H7 (cell line): Measurements from ENCODE around the gene CEND1. TPM values are rescaled to one million over a fixed set of nuclear protein-coding genes. Genes with fewer than 3 reads are reported as not detected.
"Not testable (repeated sequence)": the region's sequence is repeated elsewhere in the genome, so short reads cannot be mapped to it uniquely, and the experiment has no call there.

ENCODE experiments used
- DNase-seq: peaks from one replicate; pipeline ENCODE4 v3.0.0; 2012
- H3K27me3 ChIP-seq: 2 replicates; pipeline ENCODE4 v1.6.0; 2011; ENCODE audit warnings: mild to moderate bottlenecking, low read length; ENCODE audit not compliant: control insufficient read depth, insufficient read depth
- H3K36me3 ChIP-seq: replicated peaks from 2 replicates; pipeline ENCODE4 v1.5.1; 2011; ENCODE audit warnings: low read length; ENCODE audit not compliant: control insufficient read depth, insufficient read depth
- H3K4me3 ChIP-seq: 2 replicates; pipeline ENCODE4 v1.5.1; 2011; ENCODE audit warnings: low read depth, mild to moderate bottlenecking, control low read depth, low read length, moderate library complexity; ENCODE audit not compliant: insufficient read depth
- total RNA-seq: library from RNA; depleted of rRNA; stranded (reverse); fragments of >200 nt; shearing (Covaris generic); gene quantifications from 2 replicates; pipeline ENCODE4 v1.2.3, GENCODE V29; 2014; rRNA removed

CEND1 gene
- total RNA-seq, 1 experiment from 2014 or later, result 0.14 TPM

DNA sequence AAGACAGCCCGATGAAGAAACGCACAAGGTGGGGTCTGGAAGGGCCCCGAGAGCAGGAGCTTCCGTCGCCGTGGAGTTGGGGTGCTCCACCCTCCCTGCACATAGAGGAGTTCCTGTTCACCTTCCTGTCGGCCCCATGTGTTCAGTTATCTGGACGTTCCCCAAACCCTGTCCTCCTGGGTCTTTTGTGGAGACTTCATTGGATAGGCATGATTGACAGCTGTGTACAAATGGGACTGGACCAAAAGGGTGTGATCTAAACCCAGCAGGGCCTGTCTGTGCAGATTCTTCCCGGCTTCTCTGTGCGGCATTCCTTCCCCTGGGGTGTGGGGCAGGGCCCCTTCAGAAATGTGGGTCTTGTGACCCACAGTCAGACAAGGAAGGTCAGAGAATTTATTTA, 52.0 kb downstream of the CEND1 start:
- not testable (repeated sequence) for DNase-seq

DNA sequence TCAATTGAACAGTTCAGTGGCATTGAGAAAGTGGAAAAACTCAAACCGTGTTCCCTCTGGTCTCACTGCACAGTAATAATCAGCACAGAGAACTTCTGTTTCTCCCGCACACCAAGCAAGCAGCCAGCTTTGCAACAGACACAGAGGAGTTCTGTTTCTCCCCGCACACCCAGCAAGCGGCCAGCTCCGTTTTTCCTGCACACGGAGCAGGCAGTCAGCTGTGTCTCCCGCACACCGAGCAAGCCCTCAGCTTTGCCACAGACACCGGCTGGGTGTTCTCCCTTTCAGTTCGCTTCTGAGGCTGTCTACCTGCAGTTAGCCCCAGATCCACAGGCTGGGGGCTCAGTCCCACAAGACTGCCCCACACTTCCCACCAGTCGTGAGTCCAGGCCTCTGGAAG, 52.5 kb downstream of the CEND1 start:
- no peaks in the 10 kb centered on the region for H3K27me3 ChIP-seq
- no peak for DNase-seq
- no peak overlapping the region for H3K4me3 ChIP-seq
- no peaks in the 10 kb centered on the region for H3K36me3 ChIP-seq

More for the DNA sequence above, 52.0 kb downstream of the CEND1 start:
- H3K36me3 ChIP-seq, H3K27me3 ChIP-seq, H3K4me3 ChIP-seq: not testable (repeated sequence)

Other genes starting within 250 kb of the CEND1 start
- gene LMNTD2, start 229.4 kb downstream of the CEND1 start, total RNA-seq, result 2.7 and 4.0 TPM in 2 replicates
- gene RASSF7, start 229.1 kb downstream of the CEND1 start, total RNA-seq, result 28.2 and 37.0 TPM in 2 replicates
- gene PHRF1, start 213.6 kb downstream of the CEND1 start, total RNA-seq, result 37.5 and 42.1 TPM in 2 replicates
- gene IRF7, start 174.1 kb downstream of the CEND1 start, total RNA-seq, result 13.6 and 14.6 TPM in 2 replicates
- not detected in 2 replicates for gene CDHR5, start 165.1 kb downstream of the CEND1 start, total RNA-seq
- gene SCT, start 162.9 kb downstream of the CEND1 start, total RNA-seq, result not detected in 2 replicates
- 1.8 and 2.1 TPM in 2 replicates for gene DRD4, start 152.8 kb downstream of the CEND1 start, total RNA-seq
- gene DEAF1, start 94.9 kb downstream of the CEND1 start, total RNA-seq, result 69.0 and 74.6 TPM in 2 replicates
- 27.0 and 36.0 TPM in 2 replicates for gene TMEM80, start 94.3 kb downstream of the CEND1 start, total RNA-seq
- 3.7 and 18.8 TPM in 2 replicates for gene EPS8L2, start 83.9 kb downstream of the CEND1 start, total RNA-seq
- 264 and 269 TPM in 2 replicates for gene TALDO1, start 42.6 kb downstream of the CEND1 start, total RNA-seq
- 48.7 and 54.6 TPM in 2 replicates for gene GATD1, start 12.6 kb downstream of the CEND1 start, total RNA-seq
- 25.2 and 25.6 TPM in 2 replicates for gene SLC25A22, start 8.2 kb upstream of the CEND1 start, total RNA-seq
- 16.8 and 31.0 TPM in 2 replicates for gene PIDD1, start 15.1 kb upstream of the CEND1 start, total RNA-seq
- gene RPLP2, start 19.9 kb upstream of the CEND1 start, total RNA-seq, result 786 and 794 TPM in 2 replicates
- gene PNPLA2, start 28.8 kb upstream of the CEND1 start, total RNA-seq, result 15.7 and 28.7 TPM in 2 replicates
- gene CRACR2B, start 37.8 kb upstream of the CEND1 start, total RNA-seq, result 20.2 and 35.8 TPM in 2 replicates
- gene CD151, start 42.9 kb upstream of the CEND1 start, total RNA-seq, result 175 and 190 TPM in 2 replicates
- 96.1 and 135 TPM in 2 replicates for gene POLR2L, start 52.4 kb upstream of the CEND1 start, total RNA-seq
- gene TSPAN4, start 52.8 kb upstream of the CEND1 start, total RNA-seq, result 101 and 117 TPM in 2 replicates
- 36.9 and 38.1 TPM in 2 replicates for gene CHID1, start 120.7 kb upstream of the CEND1 start, total RNA-seq
- 36.1 and 46.8 TPM in 2 replicates for gene AP2A2, start 135.8 kb upstream of the CEND1 start, total RNA-seq
- not detected in 2 replicates for gene MUC6, start 246.6 kb upstream of the CEND1 start, total RNA-seq